Adrenal gland (tissue), 5 donors: ENCODE measurements around the gene IL3.

Source experiments
- CTCF ChIP-seq, 6 experiments: fragments of 450-650 bp in 4 of 6; fragments of 200-600 bp in 2 of 6; sonication (generic) in 1 of 6; IDR thresholded peaks; 1 replicate in 5 of 6; 2 replicates in 1 of 6; pipeline versions ENCODE4 v1.5.1 to v1.8.0; 2016 to 2021; ENCODE audit warnings: antibody characterized with exemption in 6 of 6, mild to moderate bottlenecking in 2 of 6, moderate library complexity in 1 of 6
- POLR2A ChIP-seq, 2 donors: fragments of 450-650 bp; IDR thresholded peaks; one replicate each; pipeline ENCODE4 v1.6.1; 2017; ENCODE audit warnings: antibody characterized with exemption in 2 of 2, mild to moderate bottlenecking in 2 of 2, moderate library complexity in 1 of 2
- donor health status: DM: no; HTN: no; CAD: no.

GRCh38 chr5:132076202-132076830 lies 15.9 kb downstream of the IL3 start:
- TF ChIP-seq CTCF (IDR thresholded peaks at IDR 0.05) (no peak), POLR2A (IDR thresholded peaks at IDR 0.05) (no peak)
